ENCODE data around the gene LGR4. TPM values are rescaled to one million over a fixed set of nuclear protein-coding genes. Genes with fewer than 3 reads are reported as not detected.

Gene LGR4
- total RNA-seq, 1 experiment from 2014 or later, result 99.2 TPM

DNA sequence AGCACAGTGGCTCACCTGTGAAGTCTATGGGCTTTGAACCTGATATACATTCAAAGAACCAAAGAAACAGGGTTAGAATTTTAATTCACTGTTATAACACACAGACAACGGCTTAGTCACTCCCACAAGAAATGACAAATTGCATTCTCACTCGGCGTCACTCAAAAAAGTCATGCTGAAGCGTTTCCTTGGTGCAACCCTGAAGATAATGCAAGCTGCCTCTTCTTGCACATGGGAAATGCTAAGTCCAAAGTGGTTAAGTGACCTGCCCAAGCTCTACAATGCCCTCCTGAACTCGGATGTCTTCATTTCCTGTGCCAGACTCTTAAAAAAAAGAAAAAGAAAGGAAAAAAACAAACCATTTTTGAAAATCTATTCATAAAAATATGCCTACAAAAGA, 10.0 kb downstream of the LGR4 start:
- Histone ChIP-seq H3K27me3 (ENCODE audit: insufficient read depth, low read length) (no peaks in the 10 kb centered on the region), H3K27ac (ENCODE audit: insufficient read length, low read depth, low read length) (no peak overlapping the region), H3K23me2 (ENCODE audit: insufficient read length, low read depth, low read length, poor library complexity, severe bottlenecking) (no peaks in the 10 kb centered on the region), H2BK5ac (ENCODE audit: insufficient read length, low read length) (no peak overlapping the region), H2BK12ac (ENCODE audit: insufficient read length, low read depth, low read length) (no peak overlapping the region), H3K79me1 (ENCODE audit: insufficient read depth, low read depth, low read length, poor library complexity, severe bottlenecking) (peaks cover 19% of the 10 kb centered on the region), H3K14ac (ENCODE audit: insufficient read depth, low read length) (no peak overlapping the region), H3K9ac (ENCODE audit: extremely low read depth, insufficient read length, low read length) (no peak overlapping the region), H3K4ac (ENCODE audit: low read depth, low read length) (no peak overlapping the region), H3K18ac (ENCODE audit: insufficient read length, low read depth, low read length) (no peak overlapping the region), H3T11ph (ENCODE audit: low read length) (no peak overlapping the region), H2AFZ (ENCODE audit: low read length) (no peak overlapping the region), H3K79me2 (ENCODE audit: insufficient read depth, low read length) (peaks cover 41% of the 10 kb centered on the region; the same call in 1 of the 2 replicates), H3K4me1 (ENCODE audit: insufficient read depth, low read length) (peaks cover 7% of the 10 kb centered on the region), H3K4me2 (ENCODE audit: insufficient read depth, insufficient read length, low read length) (no peak overlapping the region), H3K56ac (ENCODE audit: insufficient read length, low read depth, low read length) (no peak overlapping the region), H2BK120ac (ENCODE audit: low read depth, low read length, poor library complexity, severe bottlenecking) (no peak overlapping the region), H2BK20ac (ENCODE audit: low read depth, low read length, poor library complexity, severe bottlenecking) (no peak overlapping the region), H4K5ac (ENCODE audit: insufficient read length, low read depth, low read length) (no peak overlapping the region), H4K20me1 (ENCODE audit: control insufficient read depth, insufficient read depth, insufficient read length) (no peaks in the 10 kb centered on the region), H4K91ac (ENCODE audit: insufficient read length, low read depth, low read length) (no peak overlapping the region), H4K8ac (replicated peaks; ENCODE audit: insufficient read length, low read depth, low read length) (no peak overlapping the region), H3K9me3 (ENCODE audit: control insufficient read depth, low read depth, low read length) (no peaks in the 10 kb centered on the region), H2BK15ac (ENCODE audit: low read depth, low read length) (no peak overlapping the region), H2AK5ac (ENCODE audit: insufficient read length, low read length) (no peak overlapping the region), H3K23ac (ENCODE audit: insufficient read length, low read depth, low read length) (no peak overlapping the region)
- Mint-ChIP-seq H3K27ac (peak overlapping the region in 1 of 3 experiments; percentile 87; a peak in 2 of 7 replicates), H3K4me3 (no peak overlapping the region), H3K27me3 (ENCODE audit: low read depth) (no peaks in the 10 kb centered on the region), H3K9me3 (no peaks in the 10 kb centered on the region; a peak in 1 of 5 replicates), H3K4me1 (peaks cover 65 to 80% of the 10 kb centered on the region in 2 experiments), H3K36me3 (ENCODE audit: insufficient read depth in 1 of 3, low read depth in 3 of 3) (peaks cover 5 to 34% (median 29%) of the 10 kb centered on the region in 3 experiments; a peak in 6 of 7 replicates)
- TF ChIP-seq, protein P1, sequence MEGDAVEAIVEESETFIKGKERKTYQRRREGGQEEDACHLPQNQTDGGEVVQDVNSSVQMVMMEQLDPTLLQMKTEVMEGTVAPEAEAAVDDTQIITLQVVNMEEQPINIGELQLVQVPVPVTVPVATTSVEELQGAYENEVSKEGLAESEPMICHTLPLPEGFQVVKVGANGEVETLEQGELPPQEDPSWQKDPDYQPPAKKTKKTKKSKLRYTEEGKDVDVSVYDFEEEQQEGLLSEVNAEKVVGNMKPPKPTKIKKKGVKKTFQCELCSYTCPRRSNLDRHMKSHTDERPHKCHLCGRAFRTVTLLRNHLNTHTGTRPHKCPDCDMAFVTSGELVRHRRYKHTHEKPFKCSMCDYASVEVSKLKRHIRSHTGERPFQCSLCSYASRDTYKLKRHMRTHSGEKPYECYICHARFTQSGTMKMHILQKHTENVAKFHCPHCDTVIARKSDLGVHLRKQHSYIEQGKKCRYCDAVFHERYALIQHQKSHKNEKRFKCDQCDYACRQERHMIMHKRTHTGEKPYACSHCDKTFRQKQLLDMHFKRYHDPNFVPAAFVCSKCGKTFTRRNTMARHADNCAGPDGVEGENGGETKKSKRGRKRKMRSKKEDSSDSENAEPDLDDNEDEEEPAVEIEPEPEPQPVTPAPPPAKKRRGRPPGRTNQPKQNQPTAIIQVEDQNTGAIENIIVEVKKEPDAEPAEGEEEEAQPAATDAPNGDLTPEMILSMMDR (conservative IDR thresholded peaks at IDR 0.05), result no peak
- no CpG with 5 or more reads among the region's 5 CpGs for WGBS (ENCODE audit: extremely low coverage, insufficient read length, low lambda C conversion rate)
- DNase-seq, result no peak

All from H9 (cell line).